Cortex of kidney (tissue), 1 donor: ENCODE results near the gene NR1I3.
"Not testable (repeated sequence)": the region's sequence is repeated elsewhere in the genome, so short reads cannot be mapped to it uniquely, and the experiment has no call there.

Experiments used
- DNase-seq: peaks from one replicate; lab custom pipeline; 2025; lab: John Stamatoyannopoulos, UW

The NR1I3 gene

GRCh38 chr1:161250829-161251228 is 12.8 kb upstream of the NR1I3 start:
- no peak for DNase-seq

GRCh38 chr1:161250100-161250499 is 12.1 kb upstream of the NR1I3 start:
- DNase-seq = not testable (repeated sequence)

- DNase-seq = no peak
These were observed 6.9 kb upstream of the NR1I3 start for GRCh38 chr1:161244888-161245287.

- no peak for DNase-seq
These were observed 4.3 kb upstream of the NR1I3 start for GRCh38 chr1:161242313-161242712.

GRCh38 chr1:161241682-161242081 is 3.7 kb upstream of the NR1I3 start:
- DNase-seq = no peak

GRCh38 chr1:161235957-161236775 is 1.8 kb downstream of the NR1I3 start:
- DNase-seq = no peak

- DNase-seq = no peak
These were observed 4.9 kb downstream of the NR1I3 start for GRCh38 chr1:161233102-161233501.

- no peak for DNase-seq
These were observed 7.2 kb downstream of the NR1I3 start for GRCh38 chr1:161230762-161231161.

- DNase-seq = no peak
These were observed 8.1 kb downstream of the NR1I3 start for GRCh38 chr1:161229896-161230295.

- DNase-seq = no peak
These were observed 10.0 kb downstream of the NR1I3 start for GRCh38 chr1:161228032-161228431.

- no peak for DNase-seq
These were observed 10.7 kb downstream of the NR1I3 start for GRCh38 chr1:161227196-161227871.

GRCh38 chr1:161226759-161227158 is 11.2 kb downstream of the NR1I3 start:
- no peak for DNase-seq

- DNase-seq = no peak
These were observed 11.7 kb downstream of the NR1I3 start for GRCh38 chr1:161226320-161226711.

- no peak for DNase-seq
These were observed 12.3 kb downstream of the NR1I3 start, which contains the start of gene TOMM40L for GRCh38 chr1:161225534-161226319. TOMM40L (plus strand) TSS chr1:161226060; CDS start chr1:161226490, 430 bp downstream.

GRCh38 chr1:161225178-161225533 is 12.8 kb downstream of the NR1I3 start:
- DNase-seq = no peak

- not testable (repeated sequence) for DNase-seq
These were observed 13.3 kb downstream of the NR1I3 start for GRCh38 chr1:161224695-161225087.

GRCh38 chr1:161223805-161224694 is 14.0 kb downstream of the NR1I3 start:
- no peak for DNase-seq

GRCh38 chr1:161222175-161223019 is 15.6 kb downstream of the NR1I3 start:
- no peak for DNase-seq

- no peak for DNase-seq
These were observed 18.0 kb downstream of the NR1I3 start for GRCh38 chr1:161220002-161220401.

- no peak for DNase-seq
These were observed 18.7 kb downstream of the NR1I3 start for GRCh38 chr1:161219078-161219892.
